HG02642 (cell line): Measurements from ENCODE around the gene RHBDD3.
"Not testable (repeated sequence)": the region's sequence is repeated elsewhere in the genome, so short reads cannot be mapped to it uniquely, and the experiment has no call there.

Experiments used
- ATAC-seq: cut with Tn5 transposase; IDR thresholded peaks from one replicate; pipeline ENCODE4 v1.9.1; 2021; ENCODE audit warnings: mild to moderate bottlenecking; ENCODE audit not compliant: unreplicated experiment, poor library complexity

Gene RHBDD3

DNA sequence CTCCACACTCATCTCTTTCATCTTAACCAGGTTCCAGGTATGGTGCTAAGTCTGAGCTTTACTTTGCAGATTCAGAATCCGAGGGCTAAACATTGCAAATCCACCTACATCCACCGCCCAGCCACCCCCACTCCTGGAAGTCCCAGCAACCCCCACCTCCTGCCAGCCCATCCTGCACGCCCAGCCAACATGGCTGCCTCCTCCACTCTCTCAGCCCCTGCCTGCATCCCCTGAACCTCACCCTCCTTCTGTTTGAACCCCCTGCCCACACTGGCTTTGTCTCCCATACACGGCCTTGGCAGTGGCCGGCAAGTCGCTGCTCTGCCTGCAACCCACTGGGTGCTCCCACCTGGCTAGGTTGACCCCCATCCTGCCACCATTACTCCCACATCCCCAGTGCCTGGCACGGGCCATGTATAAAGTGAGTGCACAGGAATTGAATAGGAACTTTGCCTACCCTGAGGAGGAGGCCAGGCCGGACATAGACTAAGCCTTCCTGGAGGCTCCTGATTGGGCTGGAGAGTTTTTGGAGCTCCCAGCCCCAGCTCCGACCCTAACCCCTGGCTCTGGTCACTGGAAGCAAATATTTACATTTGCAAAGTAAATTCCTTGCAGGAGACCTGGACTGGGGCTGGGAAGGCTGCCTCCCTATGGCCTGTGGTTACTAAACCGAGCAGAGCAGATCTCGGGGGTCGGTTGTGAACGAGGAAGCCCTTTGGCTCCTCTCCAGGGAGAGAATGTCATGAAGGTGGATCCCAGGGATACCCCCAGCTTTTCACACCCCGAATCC lies 47.7 kb downstream of the RHBDD3 start:
- no peak for ATAC-seq

DNA sequence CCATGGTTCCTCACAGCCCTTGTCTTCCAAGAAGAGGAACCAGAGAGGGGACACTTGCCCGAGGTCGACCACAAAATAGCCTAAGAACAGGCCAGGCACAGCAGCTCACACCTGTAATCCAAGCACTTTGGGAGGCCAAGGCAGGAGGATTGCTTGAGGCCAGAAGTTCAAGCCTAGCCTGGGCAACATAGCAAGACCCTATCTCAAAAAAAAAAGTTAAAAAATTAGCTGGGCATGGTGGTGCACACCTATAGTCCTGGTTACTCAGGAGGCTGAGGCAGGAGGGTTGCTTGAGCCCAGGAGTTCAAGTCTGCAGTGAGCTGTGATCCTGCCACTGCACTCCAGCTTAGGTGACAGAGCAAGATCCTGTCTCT lies 48.4 kb downstream of the RHBDD3 start:
- not testable (repeated sequence) for ATAC-seq

DNA sequence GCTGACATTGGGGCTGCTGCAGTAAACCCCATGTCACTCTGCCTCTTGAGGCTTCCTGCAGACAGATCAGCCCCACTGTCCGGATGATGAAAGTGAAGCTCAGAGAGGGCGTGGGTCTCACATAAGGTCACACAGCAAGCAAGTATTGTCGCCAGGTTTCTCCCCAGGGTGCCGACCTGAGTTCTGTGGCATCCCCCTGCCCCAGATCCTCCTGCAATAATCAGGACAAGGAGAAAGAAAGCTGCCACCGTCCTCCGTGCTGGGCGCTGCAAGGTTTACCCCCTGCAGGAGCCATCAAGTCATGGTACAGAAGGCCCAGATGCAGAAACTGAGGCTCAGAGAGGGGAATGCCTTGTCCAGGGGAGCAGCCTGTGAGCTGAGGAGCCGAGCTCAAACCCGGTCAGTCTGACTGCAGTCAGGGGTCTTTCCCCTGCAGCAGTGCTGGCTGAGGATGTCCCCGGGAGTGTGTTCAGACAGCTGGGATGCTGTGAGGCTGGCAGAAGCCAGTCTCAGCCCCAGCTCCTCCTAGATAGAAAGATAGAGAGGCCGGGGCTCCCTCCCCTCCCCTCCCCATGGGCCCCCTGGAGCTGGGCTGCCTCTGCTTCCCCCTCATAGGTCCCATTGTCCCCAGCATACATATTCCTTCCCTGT lies 48.9 kb downstream of the RHBDD3 start:
- ATAC-seq = no peak

DNA sequence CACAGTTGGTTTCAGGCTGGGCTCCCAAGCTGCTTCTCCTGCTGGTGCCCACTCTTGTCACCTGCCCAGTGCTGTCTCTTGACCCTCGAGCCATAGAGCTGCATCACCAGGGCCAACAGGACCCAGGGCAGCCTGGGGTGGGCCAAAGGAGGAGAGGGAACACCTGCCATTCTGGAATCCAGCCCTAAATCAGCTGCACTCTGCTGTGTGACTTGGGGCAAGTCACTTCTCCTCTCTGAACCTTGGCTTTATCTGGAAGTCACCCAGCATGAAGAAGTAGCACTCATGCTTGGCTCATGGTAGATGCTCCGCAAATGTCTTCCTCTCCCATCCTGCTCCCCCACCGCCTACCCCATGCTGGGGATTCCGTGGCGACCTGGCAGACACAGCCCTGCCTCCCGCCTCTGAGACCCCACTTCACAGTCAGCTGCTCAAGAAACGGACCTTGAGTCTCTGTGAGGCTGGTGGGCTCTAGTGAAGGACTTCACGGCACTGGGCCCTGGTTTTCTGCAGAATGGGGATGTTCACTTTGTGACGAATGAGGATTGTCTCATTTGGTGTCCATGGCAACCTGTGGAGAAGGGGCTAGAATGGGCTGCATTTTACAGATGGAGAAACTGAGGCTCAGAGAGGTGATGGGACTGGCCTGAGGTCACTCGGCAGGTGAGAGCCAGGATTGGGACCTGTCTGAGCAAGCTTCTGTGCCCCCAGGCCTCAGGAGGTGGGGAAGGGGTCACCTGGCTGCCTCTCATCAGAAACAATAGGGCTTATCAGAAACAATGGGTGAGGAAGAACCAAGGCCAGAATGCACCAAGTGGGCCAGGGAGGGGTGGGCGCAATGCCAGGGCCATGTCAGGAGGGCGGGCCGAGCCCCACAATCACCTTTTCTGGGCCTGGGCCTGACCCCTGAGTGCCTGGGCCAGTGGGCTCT lies 49.7 kb downstream of the RHBDD3 start:
- no peak for ATAC-seq

DNA sequence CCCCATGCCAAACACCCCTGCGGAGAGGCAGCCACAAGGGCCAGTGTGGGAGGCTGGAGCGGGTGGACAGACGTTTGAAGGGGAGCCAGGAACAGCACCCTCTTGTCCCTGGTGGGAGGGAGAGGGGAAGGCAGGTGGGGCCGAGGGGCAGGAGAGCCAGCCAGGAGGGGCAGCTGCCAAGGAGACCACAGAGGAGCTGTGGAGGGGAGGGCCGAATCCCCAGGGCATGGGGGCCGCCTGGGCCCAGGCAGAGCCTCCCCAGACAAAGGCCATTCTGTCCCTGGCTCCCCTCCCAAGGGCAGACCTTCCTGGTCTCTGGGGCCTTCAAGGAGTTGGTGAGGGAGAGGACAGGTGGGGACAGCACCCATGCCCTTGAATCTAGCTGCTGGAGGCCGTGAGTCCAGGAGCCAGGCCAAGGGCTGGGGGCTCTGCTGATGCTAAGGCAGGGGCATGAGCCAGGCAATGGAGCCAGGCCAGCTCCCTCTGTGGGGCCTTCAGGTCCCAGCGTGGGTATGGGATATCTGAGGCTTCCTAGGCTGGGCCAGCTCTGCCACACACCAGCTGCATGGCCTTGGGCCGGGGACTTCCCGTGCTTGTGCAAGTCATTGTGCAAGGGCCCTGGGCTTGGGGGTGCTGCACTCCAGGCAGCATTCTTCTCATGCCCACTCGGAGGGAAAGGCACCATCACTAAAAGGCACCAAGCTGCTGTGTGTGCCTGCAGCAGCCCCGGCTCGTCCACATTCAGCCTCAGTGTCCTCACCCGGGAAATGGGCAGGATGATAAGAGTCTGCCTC lies 50.7 kb downstream of the RHBDD3 start:
- ATAC-seq = no peak

DNA sequence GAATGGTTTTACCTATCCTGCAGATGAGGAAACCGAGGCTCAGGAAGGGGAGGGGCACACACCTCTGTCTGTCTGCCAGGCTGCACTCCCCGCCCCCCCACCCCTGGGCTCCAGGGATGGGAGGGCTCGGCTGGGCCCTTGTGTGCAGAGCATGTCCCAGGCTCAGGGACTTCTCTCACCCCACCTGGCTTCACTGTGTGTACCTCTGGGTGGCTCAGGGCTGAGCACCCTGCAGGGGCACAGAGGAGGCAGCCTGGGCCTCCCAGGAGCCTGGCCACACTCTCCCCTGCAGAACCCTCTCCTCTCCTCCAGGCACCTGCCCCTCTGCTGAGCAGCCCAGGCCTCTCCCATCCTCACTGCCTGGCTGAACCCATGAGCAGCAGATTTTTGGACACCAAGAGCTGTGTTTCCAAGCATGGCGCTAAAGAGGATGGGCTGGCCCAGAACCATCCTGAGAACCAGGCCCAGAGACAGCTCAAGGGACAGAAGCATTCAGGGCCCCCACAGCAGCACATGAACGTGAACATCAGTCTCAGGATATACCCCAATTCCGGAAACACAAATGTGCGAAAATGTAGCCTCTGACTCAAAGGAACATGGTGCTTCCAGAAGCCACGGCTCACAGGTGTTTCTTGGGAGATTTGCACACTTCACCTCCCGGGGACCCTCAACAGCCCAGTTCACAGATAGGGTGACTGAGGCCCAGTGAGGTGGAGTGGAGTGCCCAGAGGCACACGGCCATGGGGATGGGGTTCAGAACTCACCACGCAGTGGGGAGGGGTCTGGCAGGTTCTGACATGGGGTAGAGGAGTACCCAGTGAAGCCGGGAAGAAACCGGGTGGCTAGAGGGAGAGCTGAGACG lies 51.5 kb downstream of the RHBDD3 start:
- no peak for ATAC-seq

DNA sequence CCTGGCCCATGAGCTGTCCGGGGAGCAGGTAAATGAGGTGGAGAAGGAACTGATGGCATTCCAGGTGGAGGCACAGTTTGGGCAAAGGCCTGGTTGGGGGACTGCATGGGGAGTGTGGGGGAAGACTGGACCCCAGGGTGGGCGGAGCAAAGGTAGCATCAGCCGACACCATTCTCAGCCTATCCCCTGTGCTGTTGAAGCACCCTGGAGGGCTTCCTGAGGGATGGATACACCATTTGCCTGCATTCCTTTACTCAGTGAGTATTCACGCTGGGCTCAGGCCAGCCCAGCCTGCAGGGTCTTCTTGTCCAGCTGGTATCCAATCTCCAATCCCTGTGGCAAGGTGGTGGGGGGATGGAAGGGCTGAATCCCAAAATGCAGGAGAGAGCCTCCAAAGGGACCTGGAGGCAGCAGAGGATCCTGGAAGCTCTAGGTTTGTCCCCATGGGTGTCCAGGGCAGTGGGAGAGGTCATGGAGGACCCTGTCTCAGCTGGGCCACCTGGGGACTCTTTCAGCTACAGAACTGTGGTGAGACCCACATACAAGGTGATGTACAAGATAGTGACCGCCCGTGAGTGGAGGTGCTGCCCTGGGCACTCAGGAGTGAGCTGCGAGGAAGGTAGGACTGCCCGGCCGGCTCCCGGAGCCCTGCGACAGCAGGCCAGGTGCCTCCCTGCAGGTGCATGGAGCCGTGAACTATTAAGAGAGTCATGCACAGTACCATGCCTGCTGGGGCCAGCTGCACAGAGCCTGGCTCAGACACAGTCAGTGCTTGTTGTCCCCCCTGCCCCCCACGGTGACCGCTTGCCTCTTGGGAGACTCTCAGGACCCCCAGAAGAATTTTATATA lies 52.5 kb downstream of the RHBDD3 start:
- no peak for ATAC-seq

DNA sequence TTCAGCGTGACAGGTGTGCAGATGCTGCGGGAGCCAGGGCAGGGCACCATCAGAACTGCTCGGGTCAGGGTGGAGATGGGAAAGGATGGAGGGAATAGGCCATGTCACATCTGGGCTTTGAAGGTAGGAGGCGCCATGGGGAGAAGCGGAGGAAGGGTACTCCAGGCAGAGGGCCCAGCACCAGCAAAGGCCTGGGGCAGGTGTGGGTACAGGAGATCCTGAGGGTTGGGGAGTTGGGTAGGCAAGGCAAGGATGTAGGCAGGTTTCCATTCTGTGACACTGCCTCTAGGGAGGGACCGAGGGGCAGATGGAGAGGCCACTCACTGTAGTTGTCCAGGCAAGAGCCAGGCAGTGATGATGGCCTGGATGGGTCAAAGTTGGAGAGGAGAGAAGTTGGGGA lies 53.5 kb downstream of the RHBDD3 start:
- ATAC-seq = no peak

DNA sequence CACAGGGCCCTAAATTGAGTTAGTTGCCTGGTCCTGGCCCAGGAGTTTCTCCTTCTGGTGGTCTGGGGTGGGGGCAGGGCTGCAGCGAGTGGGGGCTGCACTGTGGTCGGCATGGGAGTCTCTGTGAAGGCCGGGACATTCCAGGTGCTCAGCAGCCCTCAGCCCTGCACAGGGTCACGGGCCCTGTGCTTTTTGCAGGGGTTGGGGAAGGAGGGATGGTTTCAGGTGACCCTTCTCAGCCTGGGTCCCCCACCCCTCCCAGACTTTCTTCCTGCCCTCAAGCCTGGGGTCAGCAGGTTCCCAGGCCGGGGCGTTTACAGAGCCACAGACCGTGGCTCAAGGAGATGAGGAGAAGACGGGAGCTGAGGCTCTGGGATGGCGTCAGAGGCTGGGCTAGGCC lies 54.3 kb downstream of the RHBDD3 start:
- ATAC-seq = no peak

DNA sequence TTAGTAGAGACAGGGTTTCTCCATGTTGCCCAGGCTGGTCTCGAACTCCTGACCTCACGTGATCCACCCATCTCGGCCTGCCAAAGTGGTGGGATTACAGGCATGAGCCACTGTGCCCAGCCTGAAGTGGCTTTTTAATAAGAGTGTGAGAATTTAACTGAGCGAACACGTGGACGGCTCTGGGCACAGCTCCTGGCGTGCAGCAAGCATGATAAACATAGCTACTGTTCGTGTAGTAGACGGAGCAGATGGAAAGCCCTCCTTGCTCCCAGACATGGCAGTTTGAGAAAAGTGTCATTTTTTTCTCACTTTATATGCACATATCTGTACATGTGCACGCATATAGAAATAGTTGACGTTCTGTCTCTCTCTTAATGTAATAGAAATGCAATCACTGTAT lies 55.0 kb downstream of the RHBDD3 start:
- ATAC-seq = no peak

DNA sequence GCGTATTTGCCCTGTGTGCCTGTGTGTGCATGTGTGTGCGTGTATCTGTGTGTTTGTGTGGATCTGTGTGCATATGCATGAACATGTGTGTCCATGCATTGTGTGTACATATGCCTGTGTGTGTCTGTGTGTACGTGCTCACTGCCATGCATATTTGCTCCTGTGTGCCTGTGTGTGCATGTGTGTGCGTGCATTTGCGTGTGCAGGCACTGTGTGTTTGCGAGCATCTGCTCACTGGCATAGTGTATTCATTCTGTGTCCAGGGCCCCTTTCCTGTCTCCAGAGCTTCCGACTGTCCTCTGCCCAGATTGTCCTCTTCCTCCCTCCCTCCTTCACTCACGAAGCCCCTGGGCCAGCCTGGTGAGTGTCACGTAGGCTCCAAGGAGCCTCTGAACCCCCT lies 56.3 kb downstream of the RHBDD3 start:
- ATAC-seq = no peak

DNA sequence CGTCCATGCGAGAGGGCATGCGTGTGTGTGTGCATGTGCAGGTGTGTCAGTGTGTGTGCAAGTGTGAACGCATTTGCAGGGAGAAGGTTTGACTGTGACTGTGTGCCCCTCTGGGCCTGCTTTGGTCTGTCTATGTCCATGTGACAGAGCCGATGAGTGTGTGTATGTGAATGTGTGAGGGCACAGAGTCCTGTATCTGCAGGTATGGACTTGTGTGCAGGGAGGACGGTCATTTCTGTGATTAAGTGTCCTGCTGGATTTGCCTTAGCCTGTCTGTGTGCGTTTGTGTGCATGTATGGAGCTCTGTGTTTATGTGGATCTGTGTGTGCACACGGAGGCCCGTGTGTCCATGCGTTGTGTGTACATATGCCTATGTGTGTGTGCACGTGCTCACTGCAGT lies 56.7 kb downstream of the RHBDD3 start:
- ATAC-seq = no peak
